Osteoblast (primary cell): ENCODE data around the gene ARID4B. TPM values are rescaled to one million over a fixed set of nuclear protein-coding genes. Genes with fewer than 3 reads are reported as not detected.

Source experiments
- DNase-seq: peaks from one replicate; pipeline ENCODE4 v3.0.0; 2011; ENCODE audit warnings: low spot score, mixed read lengths; ENCODE audit not compliant: insufficient read length; ENCODE audit errors: missing footprints
- H2AFZ ChIP-seq: 2 replicates; pipeline ENCODE4 v1.6.0; 2011; ENCODE audit warnings: mild to moderate bottlenecking, low read length
- H3K27ac ChIP-seq: 2 replicates; pipeline ENCODE4 v1.5.1; 2011; ENCODE audit warnings: mild to moderate bottlenecking, low read depth, low read length, moderate library complexity
- H3K27me3 ChIP-seq: 2 replicates; pipeline ENCODE4 v1.6.0; 2012; ENCODE audit warnings: mild to moderate bottlenecking, control low read depth, inconsistent platforms, low read length, moderate library complexity; ENCODE audit not compliant: insufficient read depth
- H3K36me3 ChIP-seq: 2 replicates; pipeline ENCODE4 v1.5.1; 2011; ENCODE audit warnings: mild to moderate bottlenecking, low read length, control low read depth, moderate library complexity; ENCODE audit not compliant: insufficient read depth
- H3K4me1 ChIP-seq: 2 replicates; pipeline ENCODE4 v1.5.1; 2011; ENCODE audit warnings: mild to moderate bottlenecking, low read length, control low read depth, moderate library complexity; ENCODE audit not compliant: insufficient read depth
- H3K4me2 ChIP-seq: 2 replicates; pipeline ENCODE4 v1.6.0; 2011; ENCODE audit warnings: mild to moderate bottlenecking, low read length; ENCODE audit not compliant: insufficient read depth
- H3K4me3 ChIP-seq: fragments of 200-600 bp; sonication (generic); 3 replicates; pipeline ENCODE4 v1.5.1; 2012; ENCODE audit warnings: mild to moderate bottlenecking, low read length, inconsistent platforms; ENCODE audit not compliant: insufficient read depth
- H3K79me2 ChIP-seq: 2 replicates; pipeline ENCODE4 v1.6.0; 2012; ENCODE audit warnings: mild to moderate bottlenecking, low read length, control low read depth, inconsistent platforms; ENCODE audit not compliant: insufficient read depth
- H3K9me3 ChIP-seq: 2 replicates; pipeline ENCODE4 v1.5.1; 2011; ENCODE audit warnings: low read depth, low read length, control low read depth
- H4K20me1 ChIP-seq: 2 replicates; pipeline ENCODE4 v1.6.0; 2012; ENCODE audit warnings: mild to moderate bottlenecking, low read length, control low read depth; ENCODE audit not compliant: insufficient read depth
- CTCF ChIP-seq: IDR thresholded peaks from 2 replicates; pipeline ENCODE4 v1.5.1; 2011; ENCODE audit warnings: mild to moderate bottlenecking, low read depth, low read length, moderate library complexity; ENCODE audit errors: extremely low read depth
- total RNA-seq: library from RNA; depleted of rRNA; stranded (reverse); fragments of >200 nt; gene quantifications from 2 replicates; pipeline ENCODE4 v1.2.3, GENCODE V29; 2012

ARID4B gene
- total RNA-seq, 1 donor = 33.7 TPM

DNA sequence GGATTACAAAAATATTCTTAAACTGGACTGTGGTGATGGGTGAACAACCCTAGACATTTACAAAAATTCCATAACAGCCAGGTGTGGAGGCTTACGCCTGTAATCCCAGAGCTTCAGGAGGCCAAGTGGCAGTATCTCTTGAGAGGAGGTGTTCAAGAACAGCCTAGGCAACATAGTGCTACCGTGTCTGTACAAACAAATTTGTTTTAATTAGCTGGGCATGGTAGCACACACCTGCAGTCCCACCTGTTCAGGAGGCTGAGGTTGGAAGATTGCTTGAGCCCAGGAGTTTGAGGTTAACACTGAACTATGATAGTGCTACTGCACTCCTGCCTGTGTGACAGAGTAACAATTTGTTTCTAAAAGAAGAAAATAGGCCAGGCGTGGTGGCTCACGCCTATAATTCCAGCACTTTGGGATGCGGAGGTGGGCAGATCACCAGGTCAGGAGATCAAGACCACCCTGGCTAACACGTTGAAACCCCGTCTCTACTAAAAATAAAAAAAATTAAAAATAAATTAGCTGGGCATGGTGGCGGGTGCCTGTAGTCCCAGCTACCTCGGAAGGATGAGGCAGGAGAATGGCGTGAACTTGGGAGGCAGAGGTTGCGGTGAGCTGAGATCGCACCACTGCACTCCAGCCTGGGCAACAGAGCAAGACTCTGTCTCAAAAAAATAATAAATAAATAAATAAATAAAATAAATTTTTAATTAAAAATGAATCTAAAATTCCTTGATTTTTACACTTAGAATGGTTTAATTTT is 37.1 kb downstream of the ARID4B start:
- Histone ChIP-seq H4K20me1 (peaks cover 75% of the 10 kb centered on the region), H3K27ac (no peak overlapping the region), H2AFZ (no peak overlapping the region), H3K4me1 (peaks cover 9% of the 10 kb centered on the region), H3K36me3 (no peaks in the 10 kb centered on the region), H3K9me3 (no peaks in the 10 kb centered on the region), H3K4me3 (no peak overlapping the region), H3K4me2 (no peak overlapping the region), H3K27me3 (no peaks in the 10 kb centered on the region), H3K79me2 (peaks cover 95% of the 10 kb centered on the region)
- DNase-seq = no peak
- TF ChIP-seq CTCF = no peak

- Histone ChIP-seq H2AFZ (no peak overlapping the region), H3K27me3 (no peaks in the 10 kb centered on the region), H3K9me3 (no peaks in the 10 kb centered on the region), H3K4me3 (no peak overlapping the region), H3K36me3 (no peaks in the 10 kb centered on the region), H3K4me1 (peaks cover 3% of the 10 kb centered on the region), H3K79me2 (peaks cover 95% of the 10 kb centered on the region), H4K20me1 (peaks cover 80% of the 10 kb centered on the region), H3K4me2 (no peak overlapping the region), H3K27ac (no peak overlapping the region)
- TF ChIP-seq CTCF = no peak
- no peak for DNase-seq
These were observed 37.9 kb downstream of the ARID4B start for GRCh38 chr1:235289859-235290739.

GRCh38 chr1:235287208-235287882 is 40.6 kb downstream of the ARID4B start:
- no peak for TF ChIP-seq CTCF
- H3K4me3 ChIP-seq = no peak overlapping the region
- H3K36me3 ChIP-seq = no peaks in the 10 kb centered on the region
- peaks cover 79% of the 10 kb centered on the region for H4K20me1 ChIP-seq
- no peaks in the 10 kb centered on the region for H3K9me3 ChIP-seq
- DNase-seq = no peak
- H3K27ac ChIP-seq = no peak overlapping the region
- H3K27me3 ChIP-seq = no peaks in the 10 kb centered on the region
- H2AFZ ChIP-seq = no peak overlapping the region
- H3K4me1 ChIP-seq = peaks cover 3% of the 10 kb centered on the region
- H3K79me2 ChIP-seq = peaks cover 95% of the 10 kb centered on the region
- H3K4me2 ChIP-seq = no peak overlapping the region
